ENCODE measurements around the gene ARTN. TPM values are rescaled to one million over a fixed set of nuclear protein-coding genes. Genes with fewer than 3 reads are reported as not detected.

ARTN gene
- total RNA-seq, 1 experiment from 2014 or later, result 10.6 TPM

- DNase-seq, result no peak
- Mint-ChIP-seq H3K27me3 (ENCODE audit: low read depth) (no peaks in the 10 kb centered on the region), H3K4me3 (peak overlapping the region; percentile 89 to 95), H3K9me3 (no peaks in the 10 kb centered on the region; a peak in 1 of 5 replicates), H3K27ac (no peak overlapping the region; a peak in 1 of 7 replicates), H3K4me1 (peaks cover 36 to 41% of the 10 kb centered on the region in 2 experiments), H3K36me3 (ENCODE audit: insufficient read depth in 1 of 3, low read depth in 3 of 3) (peaks cover 19 to 44% (median 43%) of the 10 kb centered on the region in 3 experiments; a peak in 6 of 7 replicates)
- H4K20me1 ChIP-seq (ENCODE audit: control insufficient read depth, insufficient read depth, insufficient read length), result no peaks in the 10 kb centered on the region
- no peak overlapping the region for H3K14ac ChIP-seq (ENCODE audit: insufficient read depth, low read length)
- H3K23ac ChIP-seq (ENCODE audit: insufficient read length, low read depth, low read length), result no peak overlapping the region
- H2BK20ac ChIP-seq (ENCODE audit: low read depth, low read length, poor library complexity, severe bottlenecking), result no peak overlapping the region
- no peak overlapping the region for H4K8ac ChIP-seq (replicated peaks; ENCODE audit: insufficient read length, low read depth, low read length)
- H3K18ac ChIP-seq (ENCODE audit: insufficient read length, low read depth, low read length), result no peak overlapping the region
- H3K4me2 ChIP-seq (ENCODE audit: insufficient read depth, insufficient read length, low read length), result peak overlapping the region; percentile 62
- TF ChIP-seq CTCF (conservative IDR thresholded peaks at IDR 0.05), result no peak
- no peak overlapping the region for H2AK5ac ChIP-seq (ENCODE audit: insufficient read length, low read length)
- H4K5ac ChIP-seq (ENCODE audit: insufficient read length, low read depth, low read length), result no peak overlapping the region
- H2AFZ ChIP-seq (ENCODE audit: low read length), result no peak overlapping the region
- H2BK12ac ChIP-seq (ENCODE audit: insufficient read length, low read depth, low read length), result no peak overlapping the region
- H3K4ac ChIP-seq (ENCODE audit: low read depth, low read length), result no peak overlapping the region
- H3K56ac ChIP-seq (ENCODE audit: insufficient read length, low read depth, low read length), result no peak overlapping the region
- no peak overlapping the region for H2BK15ac ChIP-seq (ENCODE audit: low read depth, low read length)
- no peaks in the 10 kb centered on the region for H3K9me3 ChIP-seq (ENCODE audit: control insufficient read depth, low read depth, low read length)
- H3K23me2 ChIP-seq (ENCODE audit: insufficient read length, low read depth, low read length, poor library complexity, severe bottlenecking), result peaks cover 23% of the 10 kb centered on the region
- H3K9ac ChIP-seq (ENCODE audit: extremely low read depth, insufficient read length, low read length), result no peak overlapping the region
- H3K79me2 ChIP-seq (ENCODE audit: insufficient read depth, low read length), result peaks cover 3% of the 10 kb centered on the region; the same call in 1 of the 2 replicates
- no CpG with 5 or more reads among the region's 9 CpGs for WGBS (ENCODE audit: extremely low coverage, insufficient read length, low lambda C conversion rate)
- no peak overlapping the region for H4K91ac ChIP-seq (ENCODE audit: insufficient read length, low read depth, low read length)
- H3K27ac ChIP-seq (ENCODE audit: insufficient read length, low read depth, low read length), result no peak overlapping the region
- peaks cover 6% of the 10 kb centered on the region for H3K79me1 ChIP-seq (ENCODE audit: insufficient read depth, low read depth, low read length, poor library complexity, severe bottlenecking)
- no peak overlapping the region for H2BK5ac ChIP-seq (ENCODE audit: insufficient read length, low read length)
- no peaks in the 10 kb centered on the region for H3K27me3 ChIP-seq (ENCODE audit: insufficient read depth, low read length)
- H3T11ph ChIP-seq (ENCODE audit: low read length), result no peak overlapping the region
- peaks cover 8% of the 10 kb centered on the region; the same call in 1 of the 2 replicates for H3K4me1 ChIP-seq (ENCODE audit: insufficient read depth, low read length)
- H2BK120ac ChIP-seq (ENCODE audit: low read depth, low read length, poor library complexity, severe bottlenecking), result no peak overlapping the region
Observed at GRCh38 chr1:43977376-43978263, 44.0 kb downstream of the ARTN start.
